WTC11 (cell line): Measurements from ENCODE around the gene UNG. TPM values are rescaled to one million over a fixed set of nuclear protein-coding genes. Genes with fewer than 3 reads are reported as not detected.

Experiments used
- ATAC-seq: fragments of 200-7000 bp; cut with Tn5 transposase; 2 replicates; pipeline ENCODE4 v1.10.0; 2021; ENCODE audit warnings: mild to moderate bottlenecking, moderate library complexity
- CTCF ChIA-PET: fragments of 300-600 bp; sonication (Branson Sonifier 250); formaldehyde crosslinking; loops from one replicate; lab custom pipeline; 2021; ENCODE audit warnings: antibody characterized with exemption; lab: Charles Lee
- POLR2A ChIA-PET: fragments of 350-600 bp; sonication (Branson Sonifier 250); formaldehyde crosslinking; loops from one replicate; lab custom pipeline; 2021; ENCODE audit warnings: antibody characterized with exemption; lab: Charles Lee
- DNase-seq: peaks from one replicate; pipeline ENCODE4 v3.0.0; 2021; ENCODE audit warnings: low spot score
- H3K27ac Mint-ChIP-seq: 2 replicates; pipeline ENCODE4 v1.8.0; 2021; ENCODE audit warnings: mixed read lengths
- H3K27me3 Mint-ChIP-seq: 2 replicates; pipeline ENCODE4 v1.8.0; 2021; ENCODE audit warnings: low read depth, mild to moderate bottlenecking, moderate library complexity, mixed read lengths
- H3K36me3 Mint-ChIP-seq: 2 replicates; pipeline ENCODE4 v1.8.0; 2021; ENCODE audit warnings: mixed read lengths
- H3K4me1 Mint-ChIP-seq: 2 replicates; pipeline ENCODE4 v1.8.0; 2022; ENCODE audit warnings: mixed read lengths
- H3K4me3 Mint-ChIP-seq: 2 replicates; pipeline ENCODE4 v1.8.0; 2021; ENCODE audit warnings: mild to moderate bottlenecking, moderate library complexity, mixed read lengths
- H3K9me3 Mint-ChIP-seq: 2 replicates; pipeline ENCODE4 v1.8.0; 2021; ENCODE audit warnings: mixed read lengths
- ARID4B ChIP-seq: sonication (generic); formaldehyde crosslinking; IDR thresholded peaks from 2 replicates; pipeline ENCODE4 v1.8.0; 2023; ENCODE audit warnings: missing genetic modification reagents, mild to moderate bottlenecking, borderline replicate concordance
- ATF3 ChIP-seq: sonication (generic); formaldehyde crosslinking; conservative IDR thresholded peaks from 2 replicates; pipeline ENCODE4 v1.8.1; 2022; ENCODE audit warnings: mild to moderate bottlenecking, missing genetic modification reagents
- CBFB ChIP-seq: sonication (generic); formaldehyde crosslinking; IDR thresholded peaks from 2 replicates; pipeline ENCODE4 v1.8.1; 2022; ENCODE audit warnings: mild to moderate bottlenecking, low read depth, missing genetic modification reagents
- CREB1 ChIP-seq: sonication (generic); formaldehyde crosslinking; IDR thresholded peaks from 2 replicates; pipeline ENCODE4 v1.8.0; 2023; ENCODE audit warnings: mild to moderate bottlenecking, missing genetic modification reagents
- ERG ChIP-seq: fragments of 250-450 bp; sonication (Bioruptor Pico); IDR thresholded peaks from 2 replicates; pipeline ENCODE4 v1.8.0; 2021; ENCODE audit warnings: mild to moderate bottlenecking
- ETV6 ChIP-seq: sonication (generic); formaldehyde crosslinking; IDR thresholded peaks from 2 replicates; pipeline ENCODE4 v1.8.1; 2022; ENCODE audit warnings: mild to moderate bottlenecking, missing genetic modification reagents
- FOXK1 ChIP-seq: sonication (generic); formaldehyde crosslinking; IDR thresholded peaks from 2 replicates; pipeline ENCODE4 v1.8.0; 2022; ENCODE audit warnings: mild to moderate bottlenecking, moderate library complexity, missing genetic modification reagents
- IRF2 ChIP-seq: sonication (generic); formaldehyde crosslinking; IDR thresholded peaks from 2 replicates; pipeline ENCODE4 v1.8.0; 2022; ENCODE audit warnings: low read depth, missing genetic modification reagents, borderline replicate concordance
- MXD4 ChIP-seq: fragments of 250-450 bp; sonication (Bioruptor Pico); IDR thresholded peaks from 2 replicates; pipeline ENCODE4 v1.8.0; 2021; ENCODE audit warnings: mild to moderate bottlenecking, moderate library complexity, borderline replicate concordance
- MYBL2 ChIP-seq: sonication (generic); formaldehyde crosslinking; IDR thresholded peaks from 2 replicates; pipeline ENCODE4 v1.8.1; 2023; ENCODE audit warnings: mild to moderate bottlenecking, moderate library complexity, missing genetic modification reagents
- NFE2L1 ChIP-seq: sonication (generic); formaldehyde crosslinking; IDR thresholded peaks from 2 replicates; pipeline ENCODE4 v1.8.1; 2023; ENCODE audit warnings: missing genetic modification reagents
- NFYB ChIP-seq: sonication (generic); formaldehyde crosslinking; conservative IDR thresholded peaks from 2 replicates; pipeline ENCODE4 v1.8.0; 2022; ENCODE audit warnings: low read depth, missing genetic modification reagents
- SP1 ChIP-seq: sonication (generic); formaldehyde crosslinking; conservative IDR thresholded peaks from 2 replicates; pipeline ENCODE4 v1.8.1; 2022; ENCODE audit warnings: missing genetic modification reagents
- USF1 ChIP-seq: sonication (generic); formaldehyde crosslinking; IDR thresholded peaks from 2 replicates; pipeline ENCODE4 v1.8.0; 2022; ENCODE audit warnings: mild to moderate bottlenecking, missing genetic modification reagents
- ZBTB43 ChIP-seq: sonication (generic); formaldehyde crosslinking; IDR thresholded peaks from 2 replicates; pipeline ENCODE4 v1.8.1; 2023; ENCODE audit warnings: mild to moderate bottlenecking, missing genetic modification reagents
- ZNF396 ChIP-seq: fragments of 250-450 bp; sonication (Bioruptor Pico); IDR thresholded peaks from 2 replicates; pipeline ENCODE4 v1.8.0; 2021; ENCODE audit warnings: mild to moderate bottlenecking, moderate library complexity, borderline replicate concordance
- ZNF423 ChIP-seq: fragments of 250-450 bp; sonication (Bioruptor Pico); IDR thresholded peaks from 2 replicates; pipeline ENCODE4 v2.1.2; 2022; ENCODE audit warnings: mild to moderate bottlenecking, moderate library complexity
- ZNF671 ChIP-seq: fragments of 250-450 bp; sonication (Bioruptor Pico); IDR thresholded peaks from 2 replicates; pipeline ENCODE4 v1.8.0; 2021; ENCODE audit warnings: mild to moderate bottlenecking
- total RNA-seq: library from RNA; stranded (reverse); gene quantifications from 3 replicates; pipeline ENCODE4 v1.2.3, GENCODE V29; 2021

The UNG gene
- total RNA-seq, 1 experiment from 2014 or later: 127 TPM

- TF ChIP-seq MYBL2 (no peak), ZBTB43 (no peak), SP1 (no peak), ZNF396 (CRISPR knock-in tag) (no peak)
Observed at GRCh38 chr12:109137055-109137454, 39.7 kb downstream of the UNG start (continued).

GRCh38 chr12:109139360-109139759, 42.0 kb downstream of the UNG start:
- ChIA-PET CTCF (interaction anchor here (1.2 to 3.4 kb wide), 2 partner anchors 16 to 28 kb away, joined by 3 to 13 read pairs; no protein-coding TSS in a partner anchor), POLR2A (no interaction called here)
- ATAC-seq: no peak
- no peak overlapping the region for H3K4me3 Mint-ChIP-seq
- H3K36me3 Mint-ChIP-seq: no peaks in the 10 kb centered on the region
- H3K27ac Mint-ChIP-seq: no peak overlapping the region
- peaks cover 16% of the 10 kb centered on the region for H3K9me3 Mint-ChIP-seq
- DNase-seq: no peak
- no peaks in the 10 kb centered on the region for H3K4me1 Mint-ChIP-seq
- H3K27me3 Mint-ChIP-seq: no peaks in the 10 kb centered on the region; the same call in 1 of the 2 replicates
- no peak for TF ChIP-seq ZNF671 (CRISPR knock-in tag)
- TF ChIP-seq, all 79 proteins: peak for 0

GRCh38 chr12:109139791-109140190, 42.4 kb downstream of the UNG start:
- ATAC-seq: no peak
- POLR2A ChIA-PET: no interaction called here
- CTCF ChIA-PET: interaction anchor here (1.2 to 3.4 kb wide), 2 partner anchors 15 to 28 kb away, joined by 3 to 13 read pairs; no protein-coding TSS in a partner anchor

More at GRCh38 chr12:109139791-109140190, 42.4 kb downstream of the UNG start:
- Mint-ChIP-seq H3K27me3 (no peaks in the 10 kb centered on the region; the same call in 1 of the 2 replicates), H3K4me3 (no peak overlapping the region), H3K36me3 (no peaks in the 10 kb centered on the region), H3K4me1 (no peaks in the 10 kb centered on the region), H3K27ac (no peak overlapping the region), H3K9me3 (peaks cover 16% of the 10 kb centered on the region)
- DNase-seq: no peak
- TF ChIP-seq ATF3 (CRISPR knock-in tag): no peak
- no peak for TF ChIP-seq ERG (CRISPR knock-in tag)
- no peak for TF ChIP-seq ETV6 (CRISPR knock-in tag)
- TF ChIP-seq ARID4B (CRISPR knock-in tag): no peak
- TF ChIP-seq USF1: no peak
- TF ChIP-seq MXD4 (CRISPR knock-in tag): no peak
- TF ChIP-seq NFE2L1: no peak
- TF ChIP-seq ZNF396 (CRISPR knock-in tag): no peak
- no peak for TF ChIP-seq CBFB (CRISPR knock-in tag)
- no peak for TF ChIP-seq IRF2
- TF ChIP-seq FOXK1 (CRISPR knock-in tag): no peak
- no peak for TF ChIP-seq CREB1 (CRISPR knock-in tag)
- no peak for TF ChIP-seq NFYB (CRISPR knock-in tag)
- no peak for TF ChIP-seq ZNF423 (CRISPR knock-in tag)
